Neural crest cell (in vitro differentiated cells): Measurements from ENCODE around the gene AGPAT4. TPM values are rescaled to one million over a fixed set of nuclear protein-coding genes. Genes with fewer than 3 reads are reported as not detected.

Source experiments
- DNase-seq: peaks from one replicate; pipeline ENCODE4 v3.0.0; 2021; ENCODE audit warnings: low read depth, mixed read lengths, low spot score
- H3K27ac Mint-ChIP-seq: one replicate; pipeline ENCODE4 v1.8.0; 2021; ENCODE audit warnings: mild to moderate bottlenecking, mixed read lengths; ENCODE audit not compliant: unreplicated experiment
- H3K27me3 Mint-ChIP-seq: 2 replicates; pipeline ENCODE4 v1.8.0; 2021; ENCODE audit warnings: low read depth, mild to moderate bottlenecking, mixed read lengths
- H3K36me3 Mint-ChIP-seq: 2 replicates; pipeline ENCODE4 v1.8.0; 2021; ENCODE audit warnings: low read depth, mild to moderate bottlenecking, mixed read lengths
- H3K4me1 Mint-ChIP-seq: 2 replicates; pipeline ENCODE4 v1.8.0; 2021; ENCODE audit warnings: mixed read lengths
- H3K4me3 Mint-ChIP-seq: one replicate; pipeline ENCODE4 v1.8.0; 2021; ENCODE audit warnings: mild to moderate bottlenecking, mixed read lengths
- H3K9me3 Mint-ChIP-seq: 2 replicates; pipeline ENCODE4 v1.8.0; 2021; ENCODE audit warnings: mixed read lengths
- total RNA-seq: library from RNA; stranded (reverse); gene quantifications from 2 replicates; pipeline ENCODE4 v1.2.1, GENCODE V29; 2021
- TF ChIP-seq, protein P1 (sequence below): fragments of 200-600 bp; sonication (generic); conservative IDR thresholded peaks from 2 replicates; pipeline ENCODE4 v1.5.0; 2021; ENCODE audit warnings: antibody characterized with exemption, mild to moderate bottlenecking

Gene AGPAT4
- total RNA-seq, 1 donor from 2014 or later, result 37.6 TPM

DNA sequence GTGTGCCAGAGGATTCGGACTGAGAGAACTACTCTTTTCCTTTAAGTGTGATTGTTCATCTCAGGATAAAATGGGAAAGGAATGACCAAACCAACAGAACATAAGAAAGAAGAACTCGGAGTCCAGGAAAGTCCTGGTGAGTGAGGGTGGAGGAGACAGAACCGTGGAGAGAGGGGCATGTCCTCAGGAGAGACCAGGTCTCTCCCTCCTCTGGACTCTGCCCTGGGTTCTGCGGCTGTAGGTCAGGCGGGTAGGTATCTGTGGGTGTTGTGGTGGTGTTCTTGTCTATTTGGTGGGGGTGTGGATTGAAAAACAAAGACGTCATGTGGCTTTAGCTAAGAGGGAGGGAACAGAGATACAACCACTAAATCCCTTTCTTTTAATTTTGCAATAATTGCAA is 29.1 kb upstream of the AGPAT4 start:
- DNase-seq, result no peak
- Mint-ChIP-seq H3K4me3 (no peak overlapping the region), H3K27me3 (no peaks in the 10 kb centered on the region), H3K36me3 (peaks cover 9% of the 10 kb centered on the region), H3K27ac (peak overlapping the region; percentile 70), H3K4me1 (peaks cover 3% of the 10 kb centered on the region), H3K9me3 (peaks cover 3% of the 10 kb centered on the region)
- TF ChIP-seq, protein P1, sequence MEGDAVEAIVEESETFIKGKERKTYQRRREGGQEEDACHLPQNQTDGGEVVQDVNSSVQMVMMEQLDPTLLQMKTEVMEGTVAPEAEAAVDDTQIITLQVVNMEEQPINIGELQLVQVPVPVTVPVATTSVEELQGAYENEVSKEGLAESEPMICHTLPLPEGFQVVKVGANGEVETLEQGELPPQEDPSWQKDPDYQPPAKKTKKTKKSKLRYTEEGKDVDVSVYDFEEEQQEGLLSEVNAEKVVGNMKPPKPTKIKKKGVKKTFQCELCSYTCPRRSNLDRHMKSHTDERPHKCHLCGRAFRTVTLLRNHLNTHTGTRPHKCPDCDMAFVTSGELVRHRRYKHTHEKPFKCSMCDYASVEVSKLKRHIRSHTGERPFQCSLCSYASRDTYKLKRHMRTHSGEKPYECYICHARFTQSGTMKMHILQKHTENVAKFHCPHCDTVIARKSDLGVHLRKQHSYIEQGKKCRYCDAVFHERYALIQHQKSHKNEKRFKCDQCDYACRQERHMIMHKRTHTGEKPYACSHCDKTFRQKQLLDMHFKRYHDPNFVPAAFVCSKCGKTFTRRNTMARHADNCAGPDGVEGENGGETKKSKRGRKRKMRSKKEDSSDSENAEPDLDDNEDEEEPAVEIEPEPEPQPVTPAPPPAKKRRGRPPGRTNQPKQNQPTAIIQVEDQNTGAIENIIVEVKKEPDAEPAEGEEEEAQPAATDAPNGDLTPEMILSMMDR, result no peak

DNA sequence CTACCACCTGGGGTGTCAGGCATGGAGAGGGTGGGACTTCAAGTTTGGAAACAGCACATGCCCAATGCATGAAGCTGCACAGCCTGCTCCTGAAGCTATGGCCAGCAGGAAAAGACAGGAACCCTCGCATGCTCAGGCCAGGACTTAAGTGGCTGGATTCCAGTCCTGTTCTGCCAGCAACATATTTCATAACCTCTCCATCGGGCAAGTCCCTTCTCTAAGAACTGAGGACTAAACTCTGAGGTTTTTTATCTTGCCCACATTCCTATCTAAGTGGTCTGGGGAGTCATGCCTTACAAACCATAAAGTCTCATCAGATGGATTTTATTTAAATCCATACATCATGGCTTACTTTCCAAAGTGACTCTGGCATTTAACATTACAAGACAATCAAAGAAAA is 27.5 kb upstream of the AGPAT4 start:
- Mint-ChIP-seq H3K27me3 (no peaks in the 10 kb centered on the region), H3K9me3 (peaks cover 3% of the 10 kb centered on the region), H3K4me3 (no peak overlapping the region), H3K27ac (no peak overlapping the region), H3K36me3 (peaks cover 11% of the 10 kb centered on the region), H3K4me1 (peaks cover 3% of the 10 kb centered on the region)
- TF ChIP-seq, protein P1, result no peak
- no peak for DNase-seq

DNA sequence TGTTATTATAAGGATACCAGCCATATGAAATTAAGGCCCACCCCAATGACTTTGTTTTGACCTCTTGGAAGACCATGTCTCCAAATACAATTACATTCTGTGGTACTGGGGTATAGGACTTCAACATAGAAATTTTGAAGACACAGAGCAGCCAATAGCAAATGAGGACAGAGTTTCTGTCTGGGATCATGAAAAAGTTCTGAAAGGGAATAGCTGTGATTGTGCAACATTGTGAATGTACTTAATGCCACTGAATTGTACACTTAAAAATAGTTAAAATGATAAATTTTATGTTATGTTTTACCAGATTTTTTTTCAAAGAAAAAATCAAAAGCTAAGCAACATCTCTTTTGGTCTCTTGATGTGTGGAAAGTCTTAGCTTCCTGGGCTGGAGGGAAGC is 27.0 kb upstream of the AGPAT4 start:
- Mint-ChIP-seq H3K4me1 (peaks cover 3% of the 10 kb centered on the region), H3K36me3 (peaks cover 14% of the 10 kb centered on the region), H3K27ac (no peak overlapping the region), H3K9me3 (peaks cover 3% of the 10 kb centered on the region), H3K4me3 (no peak overlapping the region), H3K27me3 (no peaks in the 10 kb centered on the region)
- TF ChIP-seq, protein P1, result no peak
- DNase-seq, result no peak

DNA sequence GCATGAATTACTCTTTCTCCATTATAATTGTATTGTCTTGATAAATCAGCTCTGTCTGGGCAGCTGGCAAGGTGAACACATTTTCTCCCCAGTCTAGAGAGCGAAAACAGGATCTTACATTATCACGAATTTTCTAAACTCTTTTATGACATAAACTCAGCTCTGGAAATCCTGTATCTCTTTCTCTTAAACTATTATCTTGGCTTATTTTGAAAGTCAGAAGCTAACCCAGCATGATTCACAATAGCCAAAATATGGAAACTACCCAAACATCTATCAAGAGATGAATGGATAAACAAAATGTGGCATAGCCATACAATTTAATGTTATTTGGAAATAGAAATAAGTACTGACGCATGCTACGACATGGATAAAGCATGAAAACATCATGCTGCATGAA is 25.9 kb upstream of the AGPAT4 start:
- H3K9me3 Mint-ChIP-seq, result peaks cover 3% of the 10 kb centered on the region
- no peak for DNase-seq
- TF ChIP-seq, protein P1, result no peak

DNA sequence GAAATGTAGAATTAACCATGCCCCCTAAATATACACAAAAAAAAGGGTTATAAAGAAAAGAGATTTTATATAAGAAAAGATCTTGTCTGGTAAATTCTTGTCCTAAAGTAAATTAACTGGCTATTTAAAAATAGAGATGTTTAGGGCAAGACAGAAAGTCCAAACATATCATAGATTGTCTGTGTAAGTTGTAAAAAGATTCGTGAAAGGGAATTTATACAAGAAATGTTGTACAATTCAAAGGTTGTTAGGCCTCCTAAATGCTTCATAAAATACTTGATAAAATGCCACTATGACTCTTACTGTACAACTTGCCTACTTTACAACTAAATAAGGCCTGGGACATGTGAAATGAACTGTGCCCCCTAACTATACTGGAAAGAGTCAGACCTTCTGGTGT is 21.9 kb upstream of the AGPAT4 start:
- Mint-ChIP-seq H3K9me3 (peaks cover 3% of the 10 kb centered on the region), H3K27me3 (no peaks in the 10 kb centered on the region), H3K4me3 (no peak overlapping the region), H3K4me1 (peaks cover 12% of the 10 kb centered on the region), H3K27ac (no peak overlapping the region), H3K36me3 (peaks cover 13% of the 10 kb centered on the region)
- no peak for DNase-seq
- TF ChIP-seq, protein P1, result no peak

More for the DNA sequence above, 25.9 kb upstream of the AGPAT4 start:
- H3K36me3 Mint-ChIP-seq, result peaks cover 14% of the 10 kb centered on the region
- H3K27ac Mint-ChIP-seq, result no peak overlapping the region
- no peak overlapping the region for H3K4me3 Mint-ChIP-seq
- H3K4me1 Mint-ChIP-seq, result peaks cover 3% of the 10 kb centered on the region
- no peaks in the 10 kb centered on the region for H3K27me3 Mint-ChIP-seq
